IPS-11a (cell line): ENCODE data around the gene MSL1.

Experiments
- H3K4me3 ChIP-seq: one replicate; pipeline ENCODE4 v1.5.1; 2013; ENCODE audit warnings: low read depth, low read length, control low read depth

The MSL1 gene

DNA sequence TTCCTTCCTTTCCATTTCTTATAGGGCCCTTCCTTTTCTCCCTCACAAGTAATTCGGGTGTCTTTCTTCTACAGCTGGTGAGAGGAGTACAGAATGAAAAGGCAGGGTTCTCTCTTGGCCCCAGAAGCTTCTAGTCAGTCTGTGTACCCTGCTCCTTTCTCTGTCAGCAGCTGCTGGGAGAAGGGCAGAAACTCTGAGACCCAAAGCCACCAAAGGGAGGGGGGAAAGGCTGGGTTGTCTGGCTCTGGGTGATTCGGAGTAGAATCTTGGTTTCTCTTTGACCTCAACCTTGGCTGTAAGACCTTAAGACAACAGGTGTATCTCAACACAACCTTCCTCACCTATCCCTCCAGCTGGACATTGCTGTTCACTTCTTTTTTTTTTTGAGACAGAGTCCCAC, 18.1 kb upstream of the MSL1 start:
- H3K4me3 ChIP-seq, result no peak overlapping the region

DNA sequence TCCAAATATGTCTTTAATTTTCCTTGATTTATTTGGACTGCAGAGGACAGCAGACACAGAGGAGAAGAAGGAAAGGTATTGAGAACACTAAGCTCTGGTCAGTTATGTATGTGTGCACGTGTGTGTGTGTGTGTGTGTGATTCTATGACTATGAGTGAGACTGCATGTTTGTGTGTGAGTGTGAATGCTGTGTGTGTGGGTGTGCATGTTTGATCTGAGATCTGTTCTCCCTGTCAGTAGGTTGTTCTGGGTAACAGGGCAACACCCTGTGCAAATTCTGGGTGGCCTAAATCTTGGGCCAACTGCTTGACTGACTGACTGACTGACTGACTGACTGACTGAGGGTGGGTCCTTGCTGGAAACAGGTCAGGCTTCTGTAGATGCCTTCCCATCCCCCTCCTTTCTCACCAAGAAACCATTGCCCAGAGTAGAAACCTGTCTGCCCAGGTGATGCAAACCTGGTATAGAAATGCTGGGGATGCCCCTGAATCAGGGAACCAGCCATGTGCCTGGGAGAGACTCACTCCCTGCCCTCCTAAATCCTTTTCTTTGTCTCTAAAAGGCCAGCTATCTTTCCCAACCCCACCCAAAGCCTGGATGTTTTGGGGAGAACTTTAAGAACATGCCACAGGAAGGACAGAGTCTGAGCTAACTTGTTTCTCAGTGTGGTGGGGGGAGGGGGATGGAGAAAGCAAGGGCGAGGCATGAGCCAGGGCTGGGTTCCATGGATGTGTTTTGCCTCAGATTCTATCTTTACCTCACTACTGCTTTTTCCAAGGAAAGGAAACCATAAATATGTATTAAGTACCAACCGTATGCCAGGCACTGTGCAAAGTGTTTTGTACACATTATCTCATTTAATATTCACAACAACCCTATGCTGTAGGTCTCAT, 16.9 kb upstream of the MSL1 start:
- no peak overlapping the region for H3K4me3 ChIP-seq

DNA sequence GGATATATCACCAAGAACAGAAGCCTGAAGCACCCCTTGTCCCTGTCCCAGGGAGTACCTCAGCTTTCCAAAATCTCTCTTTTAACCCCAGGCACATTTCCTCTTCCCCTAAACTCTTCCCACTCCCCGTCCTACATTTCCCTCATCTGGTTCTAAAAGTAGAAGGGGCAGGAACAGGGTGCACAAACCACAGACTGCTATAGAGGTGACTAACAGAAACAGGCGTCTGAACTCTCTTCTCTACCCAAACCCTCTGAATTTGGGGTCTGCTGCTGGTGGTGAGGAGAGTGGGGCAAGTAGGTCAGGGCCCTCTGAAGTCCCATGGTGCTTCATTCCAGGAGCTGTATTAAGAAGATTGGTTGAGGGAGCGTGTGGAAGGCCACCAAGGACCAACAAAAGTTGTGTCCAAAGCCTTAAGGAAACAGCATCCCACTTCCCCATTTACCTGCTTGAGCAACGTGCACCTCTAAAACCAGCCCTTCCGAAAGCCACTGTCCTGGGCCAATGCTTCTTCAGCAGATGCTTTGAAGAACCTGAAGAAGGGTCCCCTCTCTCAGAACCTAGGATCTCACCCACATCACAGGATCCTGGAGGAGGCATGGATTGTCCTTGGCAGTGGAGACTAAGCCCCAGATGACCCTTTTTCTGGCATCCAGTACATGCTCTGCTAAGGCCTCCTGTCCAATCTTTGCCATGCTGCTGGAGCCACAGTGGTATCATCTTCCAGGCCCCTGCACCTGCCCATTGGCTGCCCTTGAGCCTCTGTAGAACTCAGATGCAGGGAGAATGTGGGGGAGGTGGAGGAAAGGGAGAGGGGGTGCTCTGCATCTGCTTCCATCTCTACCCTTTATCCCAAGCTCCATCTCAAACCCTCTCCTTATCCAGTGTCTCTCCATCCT, 15.7 kb upstream of the MSL1 start:
- no peak overlapping the region for H3K4me3 ChIP-seq

DNA sequence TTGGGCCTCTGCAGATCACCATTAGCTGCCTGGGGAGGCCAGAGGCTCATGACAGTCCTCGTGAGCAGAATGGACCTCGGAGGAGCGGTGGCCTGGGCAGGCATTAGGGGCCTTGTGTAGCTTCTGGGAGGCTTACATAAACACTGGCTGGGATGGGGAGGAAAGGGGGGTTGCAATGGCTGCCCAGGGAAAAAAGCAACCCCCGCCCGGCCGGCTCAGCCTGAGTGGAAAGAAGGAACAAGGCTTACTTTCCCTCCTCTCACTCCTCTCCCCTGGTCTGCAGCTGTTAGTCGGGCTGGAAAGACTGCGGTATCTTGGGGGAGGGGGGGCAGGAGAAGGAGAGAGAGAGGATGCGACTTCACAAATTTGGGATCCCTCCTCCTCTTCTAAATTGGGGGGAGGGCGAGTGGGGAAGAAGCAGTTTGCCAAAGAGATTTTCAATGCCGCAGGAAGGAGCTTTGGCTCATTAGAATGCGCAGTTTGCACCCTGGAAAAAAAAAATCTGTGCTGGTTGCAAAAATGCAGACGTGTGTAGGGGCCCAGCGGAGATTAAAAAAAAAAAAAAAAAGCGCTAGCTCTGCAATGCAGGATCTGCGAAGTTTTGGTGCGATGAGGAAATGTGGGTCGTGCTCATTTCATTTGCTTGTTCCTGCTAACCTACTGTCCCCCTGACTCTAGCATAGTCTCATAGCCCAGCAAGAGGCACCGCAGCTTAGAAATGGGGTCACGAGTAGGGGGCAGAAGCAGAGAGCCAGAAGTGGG, 14.8 kb upstream of the MSL1 start:
- H3K4me3 ChIP-seq, result no peak overlapping the region

DNA sequence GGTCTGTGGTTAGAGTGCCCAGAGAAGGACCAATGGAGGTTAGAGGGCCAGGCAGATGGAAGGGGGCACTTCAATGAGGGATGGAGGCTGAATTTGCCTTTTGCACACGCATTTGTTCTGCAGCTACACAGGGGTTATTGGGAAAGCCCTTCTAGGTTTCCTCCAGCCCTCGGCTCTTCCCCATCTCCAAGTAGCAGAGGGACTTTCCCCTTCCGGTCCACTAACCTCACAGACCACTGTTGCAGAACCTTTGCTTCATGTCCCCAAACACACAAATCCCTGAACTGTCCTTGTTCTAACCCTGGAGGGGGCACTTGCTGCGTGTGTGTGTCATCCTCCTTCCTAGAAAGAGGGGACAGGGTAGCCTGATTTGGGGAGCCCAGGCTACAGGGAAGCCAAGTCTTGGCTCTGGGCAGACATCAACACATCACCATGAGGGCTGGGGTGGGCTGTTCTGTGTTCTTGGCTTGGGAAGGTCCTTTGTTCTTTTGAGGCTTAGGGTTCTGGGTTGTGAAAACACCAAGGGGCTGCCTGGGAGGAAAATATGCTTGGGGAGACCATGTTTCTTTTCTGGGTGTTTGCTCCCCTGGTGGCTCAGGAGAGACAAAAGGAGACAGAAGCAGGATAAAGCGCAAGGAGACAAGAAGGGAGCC, 14.1 kb upstream of the MSL1 start:
- H3K4me3 ChIP-seq, result no peak overlapping the region

DNA sequence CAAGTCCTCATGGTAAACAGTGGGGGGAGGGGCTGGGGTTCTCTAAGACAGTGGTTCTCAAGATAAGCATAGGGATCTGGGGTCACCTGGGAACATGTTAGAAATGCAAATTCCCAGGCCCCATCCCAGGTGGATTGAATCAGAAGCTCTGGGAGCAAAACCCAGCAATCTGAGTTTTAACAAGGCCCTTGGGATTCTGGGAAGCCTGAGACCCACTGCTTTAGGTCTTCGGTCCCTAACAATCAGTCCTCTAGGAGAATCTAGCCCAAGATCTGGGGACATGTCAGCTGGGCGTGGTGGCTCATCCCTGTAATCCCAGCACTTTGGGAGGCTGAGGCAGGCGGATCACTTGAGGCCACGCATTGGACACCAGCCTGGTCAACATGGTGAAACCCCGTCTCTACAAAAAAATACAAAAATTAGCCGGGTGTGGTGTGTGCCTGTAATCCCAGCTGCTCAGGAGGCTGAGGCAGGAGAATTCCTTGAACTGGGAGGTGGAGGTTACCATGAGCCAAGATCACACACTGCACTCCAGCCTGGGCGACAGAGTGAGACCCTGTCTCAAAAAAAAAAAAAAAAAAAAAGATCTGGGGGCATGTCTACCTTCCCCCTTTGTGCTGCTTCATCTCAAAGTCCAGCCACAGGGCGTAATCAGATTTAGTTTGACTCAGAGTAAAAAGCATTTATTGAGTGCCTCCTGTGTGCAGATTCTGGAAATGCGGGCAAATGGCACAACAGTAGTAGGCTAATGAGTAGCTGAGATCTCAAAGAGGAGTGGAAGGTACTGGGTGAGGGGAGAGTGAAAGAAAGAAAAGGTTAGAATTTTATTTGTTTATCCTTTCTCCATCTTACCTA, 12.6 kb upstream of the MSL1 start:
- H3K4me3 ChIP-seq, result no peak overlapping the region

DNA sequence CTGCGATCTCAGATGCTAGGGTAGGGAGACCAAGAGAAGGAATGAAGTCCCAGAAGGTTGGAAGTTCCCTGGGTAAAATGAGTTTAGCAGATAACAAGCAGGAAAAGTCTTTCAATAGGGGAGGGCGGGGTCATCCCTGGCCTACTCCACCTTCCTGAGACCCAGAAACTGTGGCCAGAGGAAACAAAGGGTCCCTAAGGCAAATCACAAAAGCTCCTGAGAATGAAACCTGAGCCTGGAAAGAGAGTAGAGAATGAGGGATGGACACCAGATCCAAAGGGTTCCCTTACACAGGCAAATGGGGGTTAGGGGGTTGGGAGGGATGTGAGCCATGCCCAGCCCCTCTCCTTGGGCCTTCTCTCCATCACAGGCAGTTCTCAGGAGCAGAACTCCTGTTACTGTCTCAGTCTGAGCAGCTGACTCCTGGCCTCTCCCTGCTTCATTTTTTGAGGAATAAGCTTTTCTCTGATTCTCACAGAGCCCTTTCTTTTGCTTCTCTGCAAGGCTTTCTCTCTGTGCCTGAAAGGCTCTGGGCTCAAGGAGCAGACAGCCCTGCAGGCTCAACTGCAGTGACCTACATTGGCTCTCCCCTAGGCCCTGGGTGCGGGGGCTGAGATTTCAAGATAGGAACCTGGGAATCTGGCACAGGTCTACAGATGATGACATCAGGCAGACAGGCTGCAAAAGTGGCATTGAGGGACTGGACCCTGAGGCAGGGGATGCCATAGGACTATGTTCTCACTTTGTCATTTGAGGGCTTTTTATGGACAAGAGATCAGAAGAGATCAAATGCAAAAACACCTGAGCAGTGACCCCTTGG, 11.5 kb upstream of the MSL1 start:
- H3K4me3 ChIP-seq, result no peak overlapping the region

DNA sequence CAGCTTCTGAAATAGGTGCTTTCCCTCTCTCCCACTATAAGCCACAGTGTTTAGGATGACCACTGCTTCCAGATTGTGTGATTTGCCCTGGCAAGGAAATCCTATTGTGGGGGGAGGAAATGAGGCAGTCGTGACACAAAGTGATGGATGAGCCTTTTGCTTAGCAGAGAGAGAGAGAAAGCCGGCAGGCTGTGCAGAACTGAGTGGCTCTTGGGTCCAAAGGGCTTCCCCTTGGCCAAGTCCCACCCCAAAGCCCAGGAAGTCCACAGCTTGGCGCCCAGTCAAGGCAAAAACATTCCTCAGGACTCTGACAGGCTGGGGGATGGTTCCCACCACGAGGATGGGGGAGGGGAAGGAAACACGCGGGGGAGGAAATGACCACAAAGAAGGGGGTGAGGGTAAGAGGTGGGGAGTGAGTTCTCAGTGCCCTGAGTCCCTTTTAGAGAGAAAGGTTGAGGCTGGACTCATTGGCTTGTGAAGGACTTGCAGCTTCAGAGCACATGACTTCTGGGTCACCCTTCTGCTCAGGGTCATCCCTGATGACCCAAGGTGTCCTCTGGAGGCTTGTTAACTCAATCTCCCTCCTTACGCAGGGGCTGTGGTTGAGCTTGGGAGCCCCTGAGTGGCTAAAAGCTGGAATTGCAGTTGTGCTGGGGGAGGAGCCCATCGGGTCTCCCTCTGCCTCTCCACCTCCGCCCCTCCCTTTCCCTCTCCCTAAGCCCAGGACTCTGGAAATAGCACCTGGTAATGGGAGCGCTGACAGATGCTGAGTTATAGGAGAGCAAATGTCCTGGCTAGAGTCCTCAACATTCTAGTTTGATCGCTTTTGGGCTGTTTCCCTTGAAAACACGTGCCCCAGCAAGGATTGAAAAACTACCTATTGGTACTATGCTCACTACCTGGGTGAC, 10.3 kb upstream of the MSL1 start:
- H3K4me3 ChIP-seq, result no peak overlapping the region

DNA sequence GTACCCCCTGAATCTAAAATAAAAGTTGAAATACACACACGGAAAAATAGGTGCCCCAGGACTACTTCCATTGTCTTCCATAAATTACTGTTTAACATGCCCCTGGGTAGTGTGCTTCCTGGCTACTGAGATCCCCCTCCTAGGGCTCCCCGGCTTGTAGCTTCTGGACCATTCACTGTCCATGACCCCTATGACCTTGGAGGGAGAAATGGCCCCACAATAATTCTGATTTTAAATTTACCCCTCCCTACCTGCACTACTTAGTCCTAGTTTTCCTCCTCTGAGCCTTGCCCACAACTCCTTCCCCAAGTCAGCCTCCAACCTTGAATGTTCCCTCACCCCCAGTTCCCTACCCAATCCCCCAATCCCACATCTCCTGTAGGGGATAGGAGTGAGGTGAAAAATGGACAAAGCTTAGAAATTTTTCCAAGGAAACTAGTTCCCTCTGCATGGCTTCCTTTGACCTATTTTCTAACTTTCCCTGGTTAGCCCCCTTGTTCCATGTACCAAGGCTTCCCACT, 9.5 kb upstream of the MSL1 start:
- H3K4me3 ChIP-seq, result no peak overlapping the region

DNA sequence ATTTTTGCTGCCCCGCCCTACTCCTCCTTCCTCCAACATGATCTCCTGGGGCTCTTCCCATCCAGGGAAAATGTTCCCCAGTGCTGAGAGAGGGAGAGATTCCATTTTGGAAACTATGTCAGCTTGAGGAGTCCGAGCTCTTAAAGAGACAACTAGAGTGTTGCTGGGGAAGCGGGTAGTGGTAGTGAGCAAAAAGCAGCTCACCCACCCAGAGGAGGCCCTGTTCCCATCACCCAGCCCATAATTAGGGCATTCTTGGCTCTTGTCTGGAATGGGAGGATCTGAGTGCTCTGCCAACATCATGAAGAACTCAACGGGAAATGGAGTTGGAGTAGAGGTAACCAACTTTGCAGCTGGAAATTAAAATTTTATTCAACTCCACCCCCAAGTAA, 9.1 kb upstream of the MSL1 start:
- no peak overlapping the region for H3K4me3 ChIP-seq

DNA sequence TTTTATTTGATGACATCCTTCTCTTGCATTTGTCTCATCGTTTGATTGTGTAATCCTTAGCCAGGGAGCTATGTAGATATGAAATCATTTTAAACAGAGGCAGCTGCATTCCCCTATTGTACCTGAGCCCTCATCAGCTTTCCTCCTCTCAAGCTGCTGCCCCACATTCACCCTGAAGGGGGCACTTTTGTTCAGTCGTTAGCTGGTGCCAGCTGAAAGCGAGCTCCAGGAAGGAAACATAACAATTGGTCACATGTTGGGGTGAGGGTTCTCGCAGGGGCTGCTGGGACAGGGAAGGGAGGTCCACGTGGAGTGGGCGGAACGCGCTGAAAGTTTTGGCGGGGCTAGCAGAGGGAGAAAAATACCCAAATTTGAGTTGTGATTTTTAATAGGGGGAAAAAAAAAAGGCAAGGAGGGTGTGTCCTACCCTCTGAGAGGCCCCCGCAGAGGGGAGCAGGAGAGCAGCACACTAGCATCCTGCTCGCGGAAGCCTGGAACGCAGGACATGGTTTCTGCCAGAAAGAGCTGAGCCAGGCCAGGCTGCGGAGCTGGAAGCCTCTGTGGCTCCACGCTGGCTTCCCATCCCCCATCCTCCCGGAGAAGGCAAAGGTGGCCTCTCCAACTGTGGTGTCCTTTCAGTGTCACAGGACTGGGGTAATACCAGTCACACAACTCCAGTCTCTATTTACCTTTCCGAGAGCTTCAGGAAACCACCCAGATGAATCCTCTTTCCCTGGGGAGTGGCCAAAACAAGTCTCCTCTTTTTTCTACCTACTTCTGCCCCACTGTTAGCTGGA, 8.5 kb upstream of the MSL1 start:
- H3K4me3 ChIP-seq, result peak overlapping the region; percentile 22

DNA sequence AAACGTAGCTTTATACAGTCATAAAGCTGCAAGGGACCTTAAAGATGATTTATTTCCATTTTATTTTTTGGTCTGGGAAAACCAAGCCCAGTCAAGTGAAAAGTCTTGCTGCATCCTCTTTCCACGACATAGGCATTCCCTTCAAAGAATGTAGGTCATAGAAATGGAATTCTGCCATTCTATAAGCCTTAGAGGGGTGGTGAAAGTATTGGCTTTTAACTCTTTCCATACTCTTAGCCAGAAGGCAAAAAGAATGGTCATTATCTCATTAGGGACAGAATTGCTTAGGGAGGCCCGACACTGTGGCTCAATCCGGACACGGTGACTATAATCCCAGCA, 7.9 kb upstream of the MSL1 start:
- no peak overlapping the region for H3K4me3 ChIP-seq

DNA sequence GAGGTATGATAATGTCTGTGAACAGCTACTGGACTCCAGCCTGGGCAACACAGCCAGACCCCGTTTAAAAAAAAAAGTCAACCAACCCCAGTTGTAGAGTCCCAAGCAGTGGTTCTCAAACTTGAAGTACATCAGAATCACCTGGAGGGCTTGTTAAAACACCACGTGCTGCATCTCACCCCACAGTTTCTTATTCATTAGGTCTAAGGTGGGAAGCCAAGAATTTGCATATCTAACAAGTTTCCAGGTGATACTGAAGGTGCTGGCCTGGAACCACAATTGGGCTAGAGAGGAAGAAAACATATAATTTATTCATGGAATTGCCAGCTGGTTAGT, 6.7 kb upstream of the MSL1 start:
- no peak overlapping the region for H3K4me3 ChIP-seq

DNA sequence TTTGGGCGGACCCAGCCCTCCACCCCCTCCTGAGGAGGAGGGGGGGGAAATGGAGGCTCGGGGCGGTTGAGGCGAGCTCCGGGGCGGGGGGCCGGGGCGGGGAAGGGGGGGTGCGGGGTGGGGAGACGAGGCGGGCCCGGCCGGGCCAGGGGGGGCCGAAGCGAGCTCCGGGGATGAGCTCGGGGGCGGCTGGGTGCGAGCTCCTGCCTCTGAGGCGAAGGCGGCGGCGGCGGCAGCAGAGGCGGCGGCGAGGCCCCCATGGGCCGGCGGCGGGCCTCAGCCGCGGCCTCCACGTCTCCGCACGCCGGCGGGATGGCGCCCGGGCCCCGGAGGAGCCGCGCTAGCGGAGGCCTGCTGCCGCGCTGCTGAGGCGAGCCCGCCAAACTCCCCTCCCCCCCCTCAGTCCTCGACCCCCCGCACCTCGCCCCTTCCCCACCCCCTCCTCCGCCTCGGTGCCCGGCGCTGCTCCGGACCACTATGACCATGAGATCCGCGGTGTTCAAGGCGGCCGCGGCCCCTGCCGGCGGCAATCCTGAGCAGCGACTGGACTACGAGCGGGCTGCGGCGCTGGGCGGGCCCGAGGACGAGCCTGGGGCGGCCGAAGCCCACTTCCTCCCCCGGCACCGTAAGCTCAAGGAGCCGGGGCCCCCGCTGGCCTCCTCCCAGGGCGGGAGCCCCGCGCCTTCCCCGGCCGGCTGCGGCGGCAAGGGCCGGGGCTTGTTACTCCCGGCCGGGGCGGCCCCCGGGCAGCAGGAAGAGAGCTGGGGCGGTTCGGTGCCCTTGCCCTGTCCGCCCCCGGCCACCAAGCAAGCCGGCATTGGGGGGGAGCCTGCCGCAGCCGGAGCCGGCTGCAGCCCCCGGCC, 596 bp downstream of the MSL1 start:
- peak overlapping the region; percentile 76 for H3K4me3 ChIP-seq

DNA sequence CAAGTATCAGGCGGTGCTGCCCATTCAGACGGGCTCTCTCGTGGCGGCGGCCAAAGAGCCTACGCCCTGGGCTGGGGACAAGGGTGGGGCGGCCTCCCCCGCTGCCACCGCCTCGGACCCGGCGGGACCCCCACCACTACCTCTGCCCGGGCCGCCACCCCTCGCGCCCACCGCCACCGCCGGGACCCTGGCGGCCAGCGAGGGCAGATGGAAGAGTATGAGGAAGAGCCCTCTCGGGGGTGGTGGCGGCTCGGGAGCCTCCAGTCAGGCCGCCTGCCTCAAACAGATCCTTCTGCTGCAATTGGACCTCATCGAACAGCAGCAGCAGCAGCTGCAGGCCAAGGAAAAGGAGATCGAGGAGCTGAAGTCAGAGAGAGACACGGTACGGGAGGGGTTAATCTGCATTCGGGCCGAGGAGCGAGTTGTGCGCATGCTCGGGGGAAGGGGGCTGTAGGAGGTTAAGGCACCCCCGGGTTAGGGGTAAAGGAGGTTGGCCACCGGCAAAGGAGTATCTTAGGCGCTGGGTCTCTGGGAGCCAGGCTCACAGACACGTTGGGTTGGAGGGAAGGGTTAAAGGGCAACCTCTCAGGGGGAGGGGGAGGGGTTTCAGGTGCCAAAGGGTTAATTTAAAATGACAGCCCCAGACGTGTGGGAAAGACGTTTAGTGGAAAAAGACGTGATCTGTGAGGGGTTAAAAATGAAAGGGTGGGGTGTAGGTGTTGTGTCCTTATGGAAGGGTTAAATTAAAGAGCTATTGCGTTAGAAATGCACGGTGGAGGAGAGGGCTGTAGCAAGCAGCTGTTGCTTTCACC, 1.4 kb downstream of the MSL1 start:
- peak overlapping the region; percentile 76 for H3K4me3 ChIP-seq

DNA sequence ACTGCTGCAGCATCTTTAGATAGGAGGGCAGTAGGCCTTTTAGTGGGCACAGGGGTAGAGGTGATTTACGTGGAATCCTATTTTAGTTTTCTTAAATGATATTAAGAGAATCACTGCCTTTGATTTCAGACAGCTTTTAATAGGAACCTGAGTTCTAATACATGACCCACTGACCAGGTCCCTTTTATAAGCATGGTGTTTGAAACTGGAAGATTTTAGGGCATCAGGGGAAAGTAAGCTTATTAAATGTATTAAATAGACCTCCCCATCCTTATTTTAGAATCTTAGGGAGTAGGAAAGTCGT, 2.0 kb downstream of the MSL1 start:
- H3K4me3 ChIP-seq, result peak overlapping the region; percentile 76
